ENCODE measurements around the gene MS4A4E.

The MS4A4E gene

GRCh38 chr11:60150279-60150678, 92.7 kb downstream of the MS4A4E start:
- no peaks in the 10 kb centered on the region for H3K9me3 ChIP-seq (ENCODE audit: control insufficient read depth in 1 of 2, low read length in 2 of 2)
- H3K27me3 ChIP-seq (ENCODE audit: low read depth, low read length), result no peaks in the 10 kb centered on the region
- H3K4me3 ChIP-seq (ENCODE audit: low read depth in 1 of 2, low read length in 2 of 2), result no peak overlapping the region
- H3K36me3 ChIP-seq (ENCODE audit: control insufficient read depth in 1 of 2, insufficient read depth in 2 of 2, low read length in 2 of 2), result no peaks in the 10 kb centered on the region
- no peak overlapping the region for H3K27ac ChIP-seq (ENCODE audit: low read length)
- H3K4me1 ChIP-seq (ENCODE audit: control insufficient read depth in 1 of 2, insufficient read depth in 2 of 2, low read length in 2 of 2), result no peaks in the 10 kb centered on the region

Measured in muscle layer of duodenum (tissue), 2 donors.